Measurements from ENCODE around the gene FZR1.

The FZR1 gene

GRCh38 chr19:3474010-3474409, 32.1 kb upstream of the FZR1 start:
- no peak for FAIRE-seq

DNA sequence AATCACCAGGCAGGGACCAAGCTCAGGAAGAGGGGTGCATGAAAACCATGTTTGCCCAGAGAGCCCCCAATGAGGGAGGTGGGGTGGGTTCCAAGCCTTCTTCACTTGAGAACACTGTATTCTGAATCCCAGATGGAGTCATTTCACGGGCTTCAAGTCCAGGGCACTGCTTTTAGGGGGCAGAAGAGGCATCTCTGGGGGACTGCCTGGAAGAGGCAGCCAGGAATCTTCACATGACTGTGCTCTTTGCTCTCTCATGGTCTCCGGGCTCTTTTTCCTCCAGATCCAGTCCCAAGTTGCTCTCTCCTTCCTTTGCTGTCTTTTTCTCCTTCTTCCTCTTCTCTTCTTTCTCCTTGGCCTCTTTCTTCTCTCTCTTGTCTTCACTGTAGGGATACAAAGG, 31.5 kb upstream of the FZR1 start:
- no peak for FAIRE-seq

- FAIRE-seq, result no peak
Observed at GRCh38 chr19:3475449-3475848, 30.7 kb upstream of the FZR1 start.

DNA sequence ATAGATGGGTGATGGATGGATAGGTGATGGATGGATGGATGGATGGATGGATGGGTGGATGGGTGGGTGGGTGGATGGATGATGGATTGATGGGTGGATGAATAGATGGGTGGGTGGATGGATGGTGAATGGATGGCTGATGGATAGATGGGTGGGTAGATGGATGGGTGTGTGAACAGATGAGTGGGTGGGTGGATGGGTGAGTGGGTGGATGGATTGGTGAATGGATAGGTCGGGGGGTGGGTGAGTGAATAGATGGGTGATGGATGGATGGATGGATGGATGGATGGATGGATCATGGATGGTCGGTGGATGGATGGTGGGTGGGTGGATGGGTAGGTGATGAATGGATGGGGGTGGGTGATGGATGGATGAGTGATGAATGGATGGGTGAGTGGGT, 29.3 kb upstream of the FZR1 start:
- FAIRE-seq, result no peak

DNA sequence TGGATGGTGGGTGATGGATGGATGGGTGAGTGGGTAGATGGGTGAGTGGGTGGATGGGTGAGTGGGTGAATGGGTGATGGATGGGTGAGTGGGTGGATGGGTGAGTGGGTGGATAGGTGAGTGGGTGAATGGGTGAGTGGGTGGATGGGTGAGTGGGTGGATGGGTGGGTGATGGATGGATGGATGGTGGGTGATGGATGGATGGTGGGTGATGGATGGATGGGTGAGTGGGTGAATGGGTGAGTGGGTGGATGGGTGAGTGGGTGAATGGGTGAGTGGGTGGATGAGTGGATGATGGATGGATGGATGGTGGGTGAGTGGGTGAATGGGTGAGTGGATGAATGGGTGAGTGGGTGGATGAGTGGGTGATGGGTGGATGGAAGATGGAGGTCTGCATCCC, 28.6 kb upstream of the FZR1 start:
- no peak for FAIRE-seq

GRCh38 chr19:3477951-3478350, 28.2 kb upstream of the FZR1 start:
- FAIRE-seq, result no peak

GRCh38 chr19:3478409-3479176, 27.5 kb upstream of the FZR1 start:
- FAIRE-seq, result no peak

- FAIRE-seq, result no peak
Observed at GRCh38 chr19:3479177-3479833, 26.8 kb upstream of the FZR1 start.

GRCh38 chr19:3479834-3480215, 26.3 kb upstream of the FZR1 start:
- FAIRE-seq, result no peak

GRCh38 chr19:3480383-3481091, 25.6 kb upstream of the FZR1 start, which contains the start of gene SMIM24:
TSS of gene SMIM24 (minus strand) at chr19:3480525. CDS start at chr19:3480463, 62 bp downstream.
- FAIRE-seq, result no peak

- no peak for FAIRE-seq
Observed at GRCh38 chr19:3481241-3482090, 24.6 kb upstream of the FZR1 start.

GRCh38 chr19:3482507-3483225, 23.4 kb upstream of the FZR1 start:
- no peak for FAIRE-seq

GRCh38 chr19:3483226-3483628, 22.9 kb upstream of the FZR1 start, which contains the start of gene SMIM44:
TSS of gene SMIM44 (minus strand) at chr19:3483441. CDS start at chr19:3483403, 38 bp downstream.
- no peak for FAIRE-seq

DNA sequence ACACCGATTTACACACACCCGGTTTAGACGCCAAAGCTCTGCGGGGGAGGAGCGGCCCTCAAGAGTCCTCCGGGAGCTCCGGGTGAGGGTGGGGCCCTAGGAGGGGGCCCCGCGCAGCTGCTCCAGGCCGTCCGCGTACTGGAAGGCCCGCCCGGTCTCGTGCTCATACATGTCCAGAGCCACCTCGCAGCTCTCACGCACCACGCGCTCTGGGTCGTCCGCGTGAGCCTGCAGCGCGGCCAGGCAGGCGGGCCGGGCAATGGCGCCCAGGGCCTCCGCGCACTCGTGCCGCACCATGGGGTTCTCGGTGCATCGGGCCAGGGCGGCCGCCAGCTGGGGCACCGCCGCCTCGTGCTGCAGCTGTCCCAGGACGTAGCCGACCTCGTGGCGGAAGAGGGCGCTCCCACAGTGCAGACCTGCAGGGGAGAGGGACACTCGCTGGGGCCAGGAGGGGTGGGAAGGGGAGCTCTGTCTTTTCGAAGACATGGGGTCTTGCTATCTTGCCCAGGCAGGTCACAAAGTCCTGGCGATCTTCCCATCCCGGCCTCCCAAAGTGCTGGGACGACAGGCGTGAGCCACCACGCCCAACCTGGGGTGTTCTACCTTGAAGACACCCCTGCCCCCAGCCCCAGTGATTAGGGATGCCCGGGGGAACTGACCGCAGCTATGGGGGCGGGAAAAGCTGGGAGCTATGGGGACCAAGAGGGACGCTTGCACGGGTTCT, 14.6 kb upstream of the FZR1 start:
- no peak for FAIRE-seq

- FAIRE-seq, result no peak
Observed at GRCh38 chr19:3492131-3492839, 13.8 kb upstream of the FZR1 start.

GRCh38 chr19:3492919-3493318, 13.2 kb upstream of the FZR1 start:
- FAIRE-seq, result no peak

DNA sequence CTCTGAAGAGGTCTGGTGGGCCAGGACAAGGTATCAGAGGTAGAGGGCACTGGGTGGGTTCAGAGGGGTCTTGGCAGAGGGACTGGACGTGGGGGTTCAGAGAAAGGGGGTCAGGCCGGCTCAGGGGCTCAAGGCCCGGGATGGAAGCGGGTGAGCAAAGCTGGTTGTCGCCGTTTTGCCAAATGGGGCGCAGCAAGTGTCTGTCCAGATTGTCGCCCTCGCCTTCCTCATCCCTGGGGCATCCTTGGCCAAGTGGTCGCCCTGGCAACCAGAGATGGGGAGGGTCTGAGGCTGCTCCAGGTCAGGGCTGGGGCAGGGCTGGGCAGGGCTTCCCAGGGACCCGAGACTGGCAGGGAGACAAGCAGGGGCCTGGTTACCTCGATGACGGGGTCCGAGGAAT, 12.5 kb upstream of the FZR1 start:
- no peak for FAIRE-seq

GRCh38 chr19:3494051-3494450, 12.1 kb upstream of the FZR1 start:
- no peak for FAIRE-seq

- no peak for FAIRE-seq
Observed at GRCh38 chr19:3494559-3494958, 11.6 kb upstream of the FZR1 start.

- no peak for FAIRE-seq
Observed at GRCh38 chr19:3496392-3497273, 9.5 kb upstream of the FZR1 start.

Data from A204.1 (cell line).